ENCODE measurements around the gene TMEM232.

Gene TMEM232

DNA sequence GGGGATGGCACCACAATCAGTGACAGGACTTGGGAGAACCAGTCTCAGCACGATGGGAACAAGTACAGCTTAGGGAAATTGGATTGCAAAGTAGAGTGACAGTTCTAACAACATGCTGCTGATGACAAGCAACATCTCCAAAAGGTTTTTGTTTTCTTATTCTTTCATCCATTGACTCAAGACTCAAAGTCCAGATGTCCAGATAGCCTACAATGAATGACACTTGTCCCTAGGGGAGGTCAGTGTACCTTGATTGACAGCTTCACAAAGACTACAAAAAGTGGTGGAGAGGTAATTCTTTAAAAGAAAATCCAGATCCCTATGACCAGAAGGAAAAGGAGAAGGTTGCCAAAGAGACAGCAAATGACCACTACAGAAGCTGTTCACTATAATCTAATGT is 323.9 kb downstream of the TMEM232 start:
- H3K4me3 ChIP-seq (ENCODE audit: low read length), result no peak overlapping the region
- no peak for DNase-seq (ENCODE audit: low read depth)
- TF ChIP-seq, protein P1, sequence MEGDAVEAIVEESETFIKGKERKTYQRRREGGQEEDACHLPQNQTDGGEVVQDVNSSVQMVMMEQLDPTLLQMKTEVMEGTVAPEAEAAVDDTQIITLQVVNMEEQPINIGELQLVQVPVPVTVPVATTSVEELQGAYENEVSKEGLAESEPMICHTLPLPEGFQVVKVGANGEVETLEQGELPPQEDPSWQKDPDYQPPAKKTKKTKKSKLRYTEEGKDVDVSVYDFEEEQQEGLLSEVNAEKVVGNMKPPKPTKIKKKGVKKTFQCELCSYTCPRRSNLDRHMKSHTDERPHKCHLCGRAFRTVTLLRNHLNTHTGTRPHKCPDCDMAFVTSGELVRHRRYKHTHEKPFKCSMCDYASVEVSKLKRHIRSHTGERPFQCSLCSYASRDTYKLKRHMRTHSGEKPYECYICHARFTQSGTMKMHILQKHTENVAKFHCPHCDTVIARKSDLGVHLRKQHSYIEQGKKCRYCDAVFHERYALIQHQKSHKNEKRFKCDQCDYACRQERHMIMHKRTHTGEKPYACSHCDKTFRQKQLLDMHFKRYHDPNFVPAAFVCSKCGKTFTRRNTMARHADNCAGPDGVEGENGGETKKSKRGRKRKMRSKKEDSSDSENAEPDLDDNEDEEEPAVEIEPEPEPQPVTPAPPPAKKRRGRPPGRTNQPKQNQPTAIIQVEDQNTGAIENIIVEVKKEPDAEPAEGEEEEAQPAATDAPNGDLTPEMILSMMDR (IDR thresholded peaks at IDR 0.05; ENCODE audit: insufficient read depth, low read depth, low read length, missing control alignments), result no peak

DNA sequence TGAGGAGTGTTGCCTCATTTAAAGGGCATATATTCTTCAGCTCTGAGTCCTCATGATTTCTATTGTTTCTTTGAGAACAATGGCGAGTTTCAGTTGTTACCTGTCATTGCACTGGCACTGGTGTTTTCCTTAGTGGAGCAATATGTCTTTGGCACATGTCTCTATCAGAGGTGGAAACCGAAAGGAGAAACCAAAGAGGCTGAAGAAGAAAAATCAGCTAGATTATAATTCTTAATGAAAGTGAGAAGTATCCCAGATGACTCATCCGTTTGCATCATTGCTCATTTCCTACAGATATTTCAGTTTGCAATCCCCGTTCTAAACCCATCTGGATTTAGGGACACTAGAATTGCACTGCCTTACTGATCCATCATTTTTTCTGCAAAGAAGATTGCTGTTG is 324.6 kb downstream of the TMEM232 start:
- no peak overlapping the region for H3K4me3 ChIP-seq (ENCODE audit: low read length)
- TF ChIP-seq, protein P1 (IDR thresholded peaks at IDR 0.05; ENCODE audit: insufficient read depth, low read depth, low read length, missing control alignments), result no peak
- DNase-seq (ENCODE audit: low read depth), result peak; percentile 43

DNA sequence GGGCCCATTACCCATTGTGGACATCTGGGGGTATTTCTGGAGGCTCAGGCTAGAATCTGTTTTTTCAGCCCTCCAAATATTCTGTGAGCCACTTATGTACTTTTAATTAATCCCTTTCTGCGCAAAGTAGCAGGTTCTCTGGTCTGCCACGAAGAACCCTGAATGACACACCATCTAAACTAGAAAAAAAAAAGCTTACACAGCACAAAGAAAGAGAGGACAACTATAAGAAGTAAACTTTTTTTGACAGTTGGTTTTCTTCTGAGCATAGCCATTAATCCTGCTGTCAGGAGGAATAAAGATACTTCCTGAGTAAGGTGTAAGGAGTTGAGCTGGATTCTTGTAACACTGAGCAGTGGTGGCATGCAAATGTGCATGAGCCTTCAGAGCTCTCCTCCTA is 327.5 kb downstream of the TMEM232 start:
- no peak overlapping the region for H3K4me3 ChIP-seq (ENCODE audit: low read length)
- DNase-seq (ENCODE audit: low read depth), result no peak
- TF ChIP-seq, protein P1 (IDR thresholded peaks at IDR 0.05; ENCODE audit: insufficient read depth, low read depth, low read length, missing control alignments), result no peak

DNA sequence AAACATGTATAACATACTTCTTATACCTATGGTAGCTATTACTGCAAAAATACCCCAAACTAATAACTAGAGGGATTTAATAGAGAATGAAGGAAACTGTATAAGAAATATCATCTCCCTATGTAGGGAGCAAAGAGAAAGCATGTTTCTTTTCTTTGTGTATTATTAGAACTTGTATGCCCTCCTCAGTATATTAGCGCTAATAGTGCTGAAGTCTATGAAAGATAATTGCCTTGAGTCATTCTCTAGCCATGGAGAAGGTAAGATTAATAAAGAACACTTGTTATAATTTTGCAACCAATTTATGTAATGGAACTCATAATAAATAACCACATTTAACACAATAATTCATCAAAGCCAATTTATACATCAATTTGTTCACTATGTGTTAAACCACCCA is 329.2 kb downstream of the TMEM232 start:
- TF ChIP-seq, protein P1 (IDR thresholded peaks at IDR 0.05; ENCODE audit: insufficient read depth, low read depth, low read length, missing control alignments), result no peak
- no peak for DNase-seq (ENCODE audit: low read depth)
- no peak overlapping the region for H3K4me3 ChIP-seq (ENCODE audit: low read length)

DNA sequence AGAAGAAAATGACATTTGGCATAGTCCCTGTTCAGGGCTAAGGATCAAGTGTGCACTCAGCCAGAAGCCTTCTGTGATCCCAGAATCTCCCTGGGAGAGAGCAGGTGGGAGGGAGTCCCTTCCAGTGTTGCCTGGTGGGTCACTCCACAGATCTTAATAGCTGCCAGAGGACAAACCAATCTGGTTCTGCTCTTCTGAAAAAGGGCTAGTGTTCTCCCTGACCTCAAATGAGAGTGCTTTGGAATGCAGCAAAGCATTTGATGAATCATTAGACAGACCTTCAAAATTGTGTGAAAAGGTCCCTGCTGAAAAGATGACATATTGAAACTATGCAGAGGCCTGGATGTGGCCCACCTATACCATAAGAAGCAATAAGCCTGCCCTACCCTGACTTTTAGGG is 339.7 kb downstream of the TMEM232 start:
- TF ChIP-seq, protein P1 (IDR thresholded peaks at IDR 0.05; ENCODE audit: insufficient read depth, low read depth, low read length, missing control alignments), result no peak
- DNase-seq (ENCODE audit: low read depth), result no peak
- no peak overlapping the region for H3K4me3 ChIP-seq (ENCODE audit: low read length)

DNA sequence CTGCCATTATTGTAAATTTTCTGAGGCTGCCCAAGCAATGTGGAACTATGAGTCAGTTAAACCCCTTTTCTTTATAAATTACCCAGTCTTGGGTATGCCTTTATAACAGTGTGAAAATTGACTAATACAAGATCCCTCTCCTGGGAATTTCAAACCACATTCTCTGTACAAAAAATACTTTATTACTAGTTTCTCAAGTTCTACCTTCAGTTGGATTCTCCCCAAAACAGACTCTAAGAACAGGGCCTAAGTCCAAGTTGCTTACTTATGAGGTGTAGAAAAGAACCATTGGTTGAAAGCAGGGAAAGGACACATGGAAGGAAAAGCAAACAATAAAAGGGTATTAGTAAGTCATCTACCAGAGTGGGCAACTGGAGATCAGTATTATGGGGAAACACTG is 343.2 kb downstream of the TMEM232 start:
- DNase-seq (ENCODE audit: low read depth), result no peak
- no peak overlapping the region for H3K4me3 ChIP-seq (ENCODE audit: low read length)
- TF ChIP-seq, protein P1 (IDR thresholded peaks at IDR 0.05; ENCODE audit: insufficient read depth, low read depth, low read length, missing control alignments), result no peak

DNA sequence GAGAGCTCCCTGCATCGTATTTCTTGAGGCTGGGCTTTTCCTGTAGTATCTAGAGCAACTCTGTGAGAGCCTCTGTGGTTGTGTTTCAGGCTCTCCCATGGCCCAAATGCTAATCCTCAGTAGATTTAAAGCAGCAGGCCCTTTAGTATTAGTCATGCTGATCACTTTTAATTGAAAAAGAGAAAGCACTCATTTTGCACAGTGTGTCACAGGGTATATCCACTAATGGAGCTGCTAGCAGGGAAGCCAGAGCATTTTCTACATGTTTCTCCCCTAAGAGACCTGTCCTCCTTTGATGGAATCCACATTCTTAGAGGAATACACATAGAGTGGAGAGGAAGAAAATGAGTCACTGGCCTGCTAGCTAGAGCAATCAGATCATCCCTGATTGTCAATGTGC is 348.5 kb downstream of the TMEM232 start:
- peak; percentile 27 for DNase-seq (ENCODE audit: low read depth)
- TF ChIP-seq, protein P1 (IDR thresholded peaks at IDR 0.05; ENCODE audit: insufficient read depth, low read depth, low read length, missing control alignments), result no peak
- H3K4me3 ChIP-seq (ENCODE audit: low read length), result no peak overlapping the region

Measured in epithelial cell of esophagus (primary cell).